ENCODE results near the gene HOXA13. TPM values are rescaled to one million over a fixed set of nuclear protein-coding genes. Genes with fewer than 3 reads are reported as not detected.

The HOXA13 gene
- total RNA-seq, 1 experiment from 2014 or later, result not detected

DNA sequence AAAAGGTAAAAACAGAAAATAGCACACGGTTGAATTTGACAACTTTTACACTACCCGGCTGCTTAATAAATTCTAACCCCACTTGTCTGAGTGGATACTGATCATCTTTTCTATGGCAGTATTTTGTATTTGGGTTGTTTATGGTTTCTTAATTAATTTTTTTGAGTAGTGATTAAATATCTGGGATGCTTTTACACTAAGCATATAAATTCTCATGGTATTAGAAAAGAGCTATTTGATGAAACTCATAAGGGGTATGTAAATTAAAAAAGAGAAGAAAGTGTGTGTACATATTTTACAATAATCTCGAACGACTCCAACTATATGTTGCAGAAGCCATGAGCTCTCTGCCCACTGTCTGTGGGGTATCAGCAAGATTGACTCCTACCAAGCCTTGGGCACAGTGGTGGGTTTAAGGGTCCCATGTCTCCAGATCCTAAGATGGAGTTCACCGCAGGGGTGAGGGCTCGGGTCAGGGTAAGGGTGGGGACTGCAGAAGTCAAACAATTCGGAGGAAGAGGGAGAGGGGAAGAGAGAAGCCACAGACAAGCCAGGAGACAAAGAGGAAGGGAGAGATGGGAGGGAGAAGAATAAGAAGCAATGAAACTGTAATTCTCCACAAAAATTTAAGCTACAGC lies 7.6 kb upstream of the HOXA13 start:
- Histone ChIP-seq H2BK120ac (ENCODE audit: low read depth, low read length, poor library complexity, severe bottlenecking) (no peak overlapping the region), H4K91ac (ENCODE audit: insufficient read length, low read depth, low read length) (no peak overlapping the region), H2BK5ac (ENCODE audit: insufficient read length, low read length) (no peak overlapping the region), H3K14ac (ENCODE audit: insufficient read depth, low read length) (no peak overlapping the region), H4K5ac (ENCODE audit: insufficient read length, low read depth, low read length) (no peak overlapping the region), H2BK12ac (ENCODE audit: insufficient read length, low read depth, low read length) (no peak overlapping the region), H2AFZ (ENCODE audit: low read length) (no peak overlapping the region), H3K79me1 (ENCODE audit: insufficient read depth, low read depth, low read length, poor library complexity, severe bottlenecking) (no peaks in the 10 kb centered on the region), H3K79me2 (ENCODE audit: insufficient read depth, low read length) (no peaks in the 10 kb centered on the region), H3K4me2 (ENCODE audit: insufficient read depth, insufficient read length, low read length) (no peak overlapping the region), H3K27ac (ENCODE audit: insufficient read length, low read depth, low read length) (no peak overlapping the region), H2BK20ac (ENCODE audit: low read depth, low read length, poor library complexity, severe bottlenecking) (no peak overlapping the region), H4K20me1 (ENCODE audit: control insufficient read depth, insufficient read depth, insufficient read length) (no peaks in the 10 kb centered on the region), H3K23me2 (ENCODE audit: insufficient read length, low read depth, low read length, poor library complexity, severe bottlenecking) (no peaks in the 10 kb centered on the region), H4K8ac (replicated peaks; ENCODE audit: insufficient read length, low read depth, low read length) (no peak overlapping the region), H3K9ac (ENCODE audit: extremely low read depth, insufficient read length, low read length) (no peak overlapping the region), H3K4me1 (ENCODE audit: insufficient read depth, low read length) (no peaks in the 10 kb centered on the region), H3K56ac (ENCODE audit: insufficient read length, low read depth, low read length) (no peak overlapping the region), H2BK15ac (ENCODE audit: low read depth, low read length) (no peak overlapping the region), H3T11ph (ENCODE audit: low read length) (no peak overlapping the region), H3K9me3 (ENCODE audit: control insufficient read depth, low read depth, low read length) (no peaks in the 10 kb centered on the region), H2AK5ac (ENCODE audit: insufficient read length, low read length) (no peak overlapping the region), H3K4ac (ENCODE audit: low read depth, low read length) (no peak overlapping the region), H3K27me3 (ENCODE audit: insufficient read depth, low read length) (peaks cover 100% of the 10 kb centered on the region), H3K23ac (ENCODE audit: insufficient read length, low read depth, low read length) (no peak overlapping the region), H3K18ac (ENCODE audit: insufficient read length, low read depth, low read length) (no peak overlapping the region)
- DNase-seq, result no peak
- H3K4me3 Mint-ChIP-seq, result no peak overlapping the region
- peaks cover 6 to 9% of the 10 kb centered on the region in 2 experiments; a peak in 3 of 4 replicates for H3K4me1 Mint-ChIP-seq
- WGBS (ENCODE audit: extremely low coverage, insufficient read length, low lambda C conversion rate), result no CpG with 5 or more reads among the region's 7 CpGs
- TF ChIP-seq, protein P1, sequence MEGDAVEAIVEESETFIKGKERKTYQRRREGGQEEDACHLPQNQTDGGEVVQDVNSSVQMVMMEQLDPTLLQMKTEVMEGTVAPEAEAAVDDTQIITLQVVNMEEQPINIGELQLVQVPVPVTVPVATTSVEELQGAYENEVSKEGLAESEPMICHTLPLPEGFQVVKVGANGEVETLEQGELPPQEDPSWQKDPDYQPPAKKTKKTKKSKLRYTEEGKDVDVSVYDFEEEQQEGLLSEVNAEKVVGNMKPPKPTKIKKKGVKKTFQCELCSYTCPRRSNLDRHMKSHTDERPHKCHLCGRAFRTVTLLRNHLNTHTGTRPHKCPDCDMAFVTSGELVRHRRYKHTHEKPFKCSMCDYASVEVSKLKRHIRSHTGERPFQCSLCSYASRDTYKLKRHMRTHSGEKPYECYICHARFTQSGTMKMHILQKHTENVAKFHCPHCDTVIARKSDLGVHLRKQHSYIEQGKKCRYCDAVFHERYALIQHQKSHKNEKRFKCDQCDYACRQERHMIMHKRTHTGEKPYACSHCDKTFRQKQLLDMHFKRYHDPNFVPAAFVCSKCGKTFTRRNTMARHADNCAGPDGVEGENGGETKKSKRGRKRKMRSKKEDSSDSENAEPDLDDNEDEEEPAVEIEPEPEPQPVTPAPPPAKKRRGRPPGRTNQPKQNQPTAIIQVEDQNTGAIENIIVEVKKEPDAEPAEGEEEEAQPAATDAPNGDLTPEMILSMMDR (conservative IDR thresholded peaks at IDR 0.05), result no peak
- peaks cover 0 to 2% (median 0%) of the 10 kb centered on the region in 3 experiments; a peak in 1 of 7 replicates for H3K36me3 Mint-ChIP-seq (ENCODE audit: insufficient read depth in 1 of 3, low read depth in 3 of 3)
- peaks cover 5 to 8% of the 10 kb centered on the region in 2 experiments; a peak in 4 of 5 replicates for H3K9me3 Mint-ChIP-seq
- H3K27me3 Mint-ChIP-seq (ENCODE audit: low read depth), result peaks cover 100% of the 10 kb centered on the region
- H3K27ac Mint-ChIP-seq, result no peak overlapping the region

Data from H9 (cell line).